Keratinocyte (primary cell): Measurements from ENCODE around the gene IER3. TPM values are rescaled to one million over a fixed set of nuclear protein-coding genes. Genes with fewer than 3 reads are reported as not detected.

Experiments used
- DNase-seq: peaks from one replicate; pipeline ENCODE4 v3.0.0-alpha.2; 2011; ENCODE audit warnings: low read depth, missing footprints, low spot score
- FAIRE-seq: peaks from 2 replicates; lab custom pipeline; 2011; peaks lifted over from hg19 to GRCh38; lab: Jason Lieb, UNC
- H2AFZ ChIP-seq: 2 replicates; pipeline ENCODE4 v1.6.0; 2012; ENCODE audit warnings: low read length, control low read depth, inconsistent platforms; ENCODE audit not compliant: control insufficient read depth
- H3K27ac ChIP-seq: 2 replicates; pipeline ENCODE4 v1.5.1; 2011; ENCODE audit warnings: low read length; ENCODE audit not compliant: control insufficient read depth, insufficient read depth
- H3K27me3 ChIP-seq: 3 replicates; pipeline ENCODE4 v1.6.0; 2011; ENCODE audit warnings: low read length; ENCODE audit not compliant: control insufficient read depth, insufficient read depth; ENCODE audit errors: extremely low read depth
- H3K36me3 ChIP-seq, 2 experiments: 2 replicates in 1 of 2; 3 replicates in 1 of 2; pipeline ENCODE4 v1.5.1; 2011; ENCODE audit warnings: low read length in 2 of 2, mild to moderate bottlenecking in 1 of 2; ENCODE audit not compliant: control insufficient read depth in 2 of 2, insufficient read depth in 2 of 2; ENCODE audit errors: extremely low read depth in 1 of 2
- H3K4me1 ChIP-seq: 3 replicates; pipeline ENCODE4 v1.5.1; 2011; ENCODE audit warnings: low read length; ENCODE audit not compliant: control insufficient read depth, insufficient read depth; ENCODE audit errors: extremely low read depth
- H3K4me2 ChIP-seq: 3 replicates; pipeline ENCODE4 v1.6.0; 2011; ENCODE audit warnings: low read depth, low read length; ENCODE audit not compliant: control insufficient read depth, insufficient read depth; ENCODE audit errors: extremely low read depth
- H3K4me3 ChIP-seq, 3 experiments: fragments of 200-600 bp in 1 of 3; sonication (generic) in 1 of 3; 2 replicates in 2 of 3; 3 replicates in 1 of 3; pipeline ENCODE4 v1.5.1; 2011 to 2016; ENCODE audit warnings: low read length in 3 of 3, mild to moderate bottlenecking in 3 of 3, control low read depth in 2 of 3, inconsistent platforms in 1 of 3, low read depth in 1 of 3, mixed read lengths in 1 of 3, mixed run types in 1 of 3, moderate library complexity in 1 of 3; ENCODE audit not compliant: control insufficient read depth in 2 of 3, insufficient read depth in 2 of 3; ENCODE audit errors: extremely low read depth in 1 of 3
- H3K79me2 ChIP-seq: 2 replicates; pipeline ENCODE4 v1.6.0; 2012; ENCODE audit warnings: low read length; ENCODE audit not compliant: control insufficient read depth, insufficient read depth
- H3K9ac ChIP-seq: 3 replicates; pipeline ENCODE4 v1.6.0; 2011; ENCODE audit warnings: low read length; ENCODE audit not compliant: control insufficient read depth, insufficient read depth; ENCODE audit errors: extremely low read depth
- H3K9me1 ChIP-seq: 3 replicates; pipeline ENCODE4 v1.6.0; 2011; ENCODE audit warnings: low read length; ENCODE audit not compliant: control insufficient read depth, insufficient read depth; ENCODE audit errors: extremely low read depth
- H3K9me3 ChIP-seq: 2 replicates; pipeline ENCODE4 v1.5.1; 2012; ENCODE audit warnings: low read depth, low read length; ENCODE audit not compliant: control insufficient read depth
- H4K20me1 ChIP-seq: 3 replicates; pipeline ENCODE4 v1.6.0; 2011; ENCODE audit warnings: low read length; ENCODE audit not compliant: control insufficient read depth, insufficient read depth; ENCODE audit errors: extremely low read depth
- CTCF ChIP-seq, 3 experiments: IDR thresholded peaks in 1 of 3; conservative IDR thresholded peaks in 1 of 3; optimal IDR thresholded peaks in 1 of 3; 2 replicates in 2 of 3; 3 replicates in 1 of 3; pipeline versions ENCODE3 to v1.5.1; 2011; ENCODE audit warnings: low read length in 3 of 3, mild to moderate bottlenecking in 3 of 3, moderate library complexity in 2 of 3, control low read depth in 1 of 3, inconsistent platforms in 1 of 3; ENCODE audit not compliant: insufficient read depth in 2 of 3; ENCODE audit errors: extremely low read depth in 1 of 3
- EZH2 ChIP-seq: IDR thresholded peaks from one replicate; pipeline ENCODE4 v1.6.1; 2012; ENCODE audit warnings: inconsistent platforms, mild to moderate bottlenecking, low read length, moderate library complexity
- dilution Hi-C: fragments of 300-500 bp; cut with MboI; formaldehyde crosslinking; loops from one replicate; pipeline ENCODE4 v1.7.0; 2020; ENCODE audit warnings: low sequenced_read_pairs; ENCODE audit not compliant: extremely low pct_ligation_motif_present
- polyA plus RNA-seq, 5 experiments: library from polyadenylated mRNA; depleted of rRNA in 3 of 5; stranded (reverse) in 3 of 5; stranded (forward) in 1 of 5; unstranded in 1 of 5; fragments of >200 nt; gene quantifications; 1 replicate in 1 of 5; 2 replicates in 3 of 5; 3 replicates in 1 of 5; pipeline versions ENCODE4 v1.2.1 to v1.2.3, GENCODE V29; 2011 to 2012; ENCODE audit warnings: missing spikeins in 2 of 5, low read depth in 1 of 5, low replicate concordance in 1 of 5

The IER3 gene
- polyA plus RNA-seq, 1 donor (not counting 4 experiments of a cell fraction or from before 2014, with no cell fraction given): 277 TPM

- dilution Hi-C loops: no loop called here
- FAIRE-seq (no peak), DNase-seq (no peak)
- no peak overlapping the region for H3K9ac ChIP-seq
- H3K27ac ChIP-seq: no peak overlapping the region
- no peaks in the 10 kb centered on the region for H3K9me1 ChIP-seq
- no peaks in the 10 kb centered on the region for H3K36me3 ChIP-seq
- TF ChIP-seq CTCF (optimal IDR thresholded peaks at IDR 0.05 in 1 of 3, IDR thresholded peaks at IDR 0.05 in 1 of 3, conservative IDR thresholded peaks at IDR 0.05 in 1 of 3; ENCODE audit: extremely low read depth in 1 of 3, insufficient read depth in 2 of 3, low read length in 3 of 3) (no peak), EZH2 (no peak)
- no peaks in the 10 kb centered on the region for H3K79me2 ChIP-seq
- no peaks in the 10 kb centered on the region for H4K20me1 ChIP-seq
- H3K4me2 ChIP-seq: no peak overlapping the region
- no peak overlapping the region for H3K4me3 ChIP-seq
- H3K27me3 ChIP-seq: no peaks in the 10 kb centered on the region
- H2AFZ ChIP-seq: no peak overlapping the region
- H3K4me1 ChIP-seq: peaks cover 12% of the 10 kb centered on the region
- H3K9me3 ChIP-seq: no peaks in the 10 kb centered on the region
Observed at GRCh38 chr6:30789606-30790005, 45.3 kb upstream of the IER3 start.

- DNase-seq: no peak
- Histone ChIP-seq H3K9me1 (no peaks in the 10 kb centered on the region), H4K20me1 (no peaks in the 10 kb centered on the region), H2AFZ (no peak overlapping the region), H3K4me3 (no peak overlapping the region), H3K27ac (no peak overlapping the region), H3K4me1 (peaks cover 14% of the 10 kb centered on the region), H3K4me2 (no peak overlapping the region), H3K36me3 (no peaks in the 10 kb centered on the region), H3K9ac (no peak overlapping the region), H3K9me3 (no peaks in the 10 kb centered on the region), H3K79me2 (no peaks in the 10 kb centered on the region), H3K27me3 (no peaks in the 10 kb centered on the region)
- dilution Hi-C loops: no loop called here
- FAIRE-seq: no peak
- no peak for TF ChIP-seq CTCF (optimal IDR thresholded peaks at IDR 0.05 in 1 of 3, IDR thresholded peaks at IDR 0.05 in 1 of 3, conservative IDR thresholded peaks at IDR 0.05 in 1 of 3; ENCODE audit: extremely low read depth in 1 of 3, insufficient read depth in 2 of 3, low read length in 3 of 3)
- no peak for TF ChIP-seq EZH2
Observed at GRCh38 chr6:30787954-30788353, 43.6 kb upstream of the IER3 start.
